ENCODE measurements around the gene C2orf81. TPM values are rescaled to one million over a fixed set of nuclear protein-coding genes. Genes with fewer than 3 reads are reported as not detected.

C2orf81 gene
- total and polyA plus RNA-seq, 8 donors: 0.87 to 6.5 (median 2.0) TPM

DNA sequence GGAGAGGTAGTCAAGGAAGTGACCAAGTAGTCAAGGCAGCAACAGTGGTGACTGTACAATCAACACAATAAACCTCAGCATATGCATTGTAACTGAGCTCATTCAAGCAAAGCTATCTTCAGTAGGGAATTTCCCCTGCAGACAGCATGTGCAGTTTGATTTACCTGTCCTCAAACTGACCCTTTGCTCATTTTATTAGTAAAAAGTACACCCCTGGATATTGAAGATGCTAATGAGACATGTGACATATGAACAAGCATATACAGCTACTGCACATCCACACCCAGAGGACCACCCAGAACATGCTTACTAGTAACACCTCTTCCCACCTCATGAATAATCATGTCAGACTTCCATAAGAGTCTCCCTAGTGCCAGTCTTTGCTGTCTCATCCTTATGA lies 15.4 kb downstream of the C2orf81 start:
- DNase-seq: no peak
- Histone ChIP-seq H3K27ac (no peak overlapping the region), H3K36me3 (no peaks in the 10 kb centered on the region), H3K4me3 (no peak overlapping the region), H3K9me3 (no peaks in the 10 kb centered on the region), H3K4me1 (no peaks in the 10 kb centered on the region), H3K27me3 (no peaks in the 10 kb centered on the region)
- ATAC-seq: no peak
- no peak for TF ChIP-seq CTCF (IDR thresholded peaks at IDR 0.05)
- no peak for FAIRE-seq
- intact Hi-C loops (cut with DNase I): no loop called here

DNA sequence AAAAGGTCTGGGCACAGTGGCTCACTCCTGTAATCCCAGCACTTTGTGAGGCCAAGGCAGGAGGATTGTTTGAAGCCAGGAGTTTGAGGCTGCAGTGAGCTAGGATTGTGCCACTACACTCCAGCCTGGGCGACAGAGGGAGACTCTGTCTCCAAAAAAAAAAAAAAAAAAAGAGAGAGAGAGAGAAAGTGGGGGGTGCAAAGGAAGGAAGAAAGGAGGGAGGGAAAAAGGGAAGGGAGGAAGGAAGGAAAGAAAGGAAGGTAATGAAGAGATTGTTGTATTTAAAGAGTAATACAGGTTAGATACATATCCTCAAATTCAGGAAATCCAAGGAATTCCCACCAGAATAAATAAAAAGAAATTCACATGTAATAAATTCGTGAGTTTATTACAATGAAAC lies 19.5 kb downstream of the C2orf81 start:
- no peak for ATAC-seq
- no peaks in the 10 kb centered on the region for H3K4me1 ChIP-seq
- no peak for DNase-seq
- no peak overlapping the region for H3K4me3 ChIP-seq
- no peak overlapping the region for H3K27ac ChIP-seq
- no peaks in the 10 kb centered on the region for H3K36me3 ChIP-seq
- no peak for TF ChIP-seq CTCF (IDR thresholded peaks at IDR 0.05)
- no peaks in the 10 kb centered on the region for H3K27me3 ChIP-seq
- no peak for FAIRE-seq
- intact Hi-C loops (cut with DNase I): no loop called here
- WGBS, 2 donors: 57 to 70% methylated on average over 2 of the region's 2 CpGs
- H3K9me3 ChIP-seq: no peaks in the 10 kb centered on the region

DNA sequence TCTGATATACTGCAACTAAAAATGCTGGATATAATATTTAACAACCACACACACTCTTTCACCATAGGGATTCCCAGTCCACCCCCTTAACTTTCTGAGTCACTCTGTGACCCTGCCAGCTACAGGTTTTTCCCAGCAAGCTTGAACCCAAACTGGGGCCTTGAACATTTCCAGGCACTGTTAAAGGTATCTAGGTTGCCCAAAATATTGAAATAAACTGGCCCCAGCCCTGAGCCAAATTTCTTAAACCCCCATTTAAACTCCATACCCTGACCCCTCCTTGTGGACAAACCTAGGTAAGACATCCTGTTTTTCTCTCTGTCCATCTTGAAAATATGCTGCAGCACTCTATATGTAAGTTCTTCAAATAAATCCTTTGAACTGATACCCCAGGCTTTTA lies 21.6 kb downstream of the C2orf81 start:
- FAIRE-seq: no peak
- no peaks in the 10 kb centered on the region for H3K9me3 ChIP-seq
- ATAC-seq: peak in 3 of 4 donors; percentile 32 to 72 (median 66)
- H3K4me3 ChIP-seq: no peak overlapping the region
- no peak overlapping the region for H3K27ac ChIP-seq
- H3K4me1 ChIP-seq: no peaks in the 10 kb centered on the region
- no peak for DNase-seq
- no peaks in the 10 kb centered on the region for H3K27me3 ChIP-seq
- no peaks in the 10 kb centered on the region for H3K36me3 ChIP-seq
- intact Hi-C loops (cut with DNase I): no loop called here
- TF ChIP-seq CTCF (IDR thresholded peaks at IDR 0.05): peak in 3 of 4 donors; percentile 15 to 27 (median 18)

DNA sequence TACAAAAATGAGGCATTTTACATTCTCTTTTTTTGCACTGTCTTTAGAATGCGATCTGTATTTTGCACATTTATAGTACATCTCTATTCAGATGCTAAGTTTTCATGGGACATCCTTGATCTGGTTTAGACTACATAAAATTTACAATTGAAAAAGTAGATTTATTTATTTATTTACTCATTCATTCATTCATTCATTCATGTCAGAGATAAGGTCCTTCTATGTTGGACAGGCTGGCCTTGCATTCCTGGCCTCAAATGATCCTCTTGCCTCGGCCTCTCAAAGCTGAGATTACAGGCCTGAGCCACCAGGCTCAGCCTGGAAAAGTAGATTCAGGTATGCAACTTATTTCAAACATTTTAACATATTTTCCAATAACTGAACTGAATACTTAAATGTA lies 25.3 kb downstream of the C2orf81 start:
- WGBS, 2 donors: 87 to 96% methylated on average over 2 of the region's 2 CpGs
- no peak for FAIRE-seq
- no peaks in the 10 kb centered on the region for H3K4me1 ChIP-seq
- H3K27ac ChIP-seq: no peak overlapping the region
- no peaks in the 10 kb centered on the region for H3K9me3 ChIP-seq
- no peak for TF ChIP-seq CTCF (IDR thresholded peaks at IDR 0.05)
- ATAC-seq: no peak
- intact Hi-C loops (cut with DNase I): no loop called here
- no peaks in the 10 kb centered on the region for H3K27me3 ChIP-seq
- no peak for DNase-seq
- H3K36me3 ChIP-seq: no peaks in the 10 kb centered on the region
- H3K4me3 ChIP-seq: no peak overlapping the region

- no peaks in the 10 kb centered on the region for H3K36me3 ChIP-seq
- H3K27me3 ChIP-seq: no peaks in the 10 kb centered on the region
- H3K4me3 ChIP-seq: no peak overlapping the region
- ATAC-seq (no peak), FAIRE-seq (no peak), DNase-seq (no peak)
- no peaks in the 10 kb centered on the region for H3K9me3 ChIP-seq
- peaks cover 0 to 10% (median 6%) of the 10 kb centered on the region in 3 donors for H3K4me1 ChIP-seq
- no peak for TF ChIP-seq CTCF (IDR thresholded peaks at IDR 0.05)
- intact Hi-C loops (cut with DNase I): no loop called here
- 67 to 91% methylated on average over 1 of the region's 1 CpG for WGBS, 2 donors
- H3K27ac ChIP-seq: no peak overlapping the region
Measured at GRCh38 chr2:74393525-74393924, 27.9 kb downstream of the C2orf81 start.

All from pancreas (tissue), 10 donors.